ENCODE data around the gene MMP23B.

Gene MMP23B

DNA sequence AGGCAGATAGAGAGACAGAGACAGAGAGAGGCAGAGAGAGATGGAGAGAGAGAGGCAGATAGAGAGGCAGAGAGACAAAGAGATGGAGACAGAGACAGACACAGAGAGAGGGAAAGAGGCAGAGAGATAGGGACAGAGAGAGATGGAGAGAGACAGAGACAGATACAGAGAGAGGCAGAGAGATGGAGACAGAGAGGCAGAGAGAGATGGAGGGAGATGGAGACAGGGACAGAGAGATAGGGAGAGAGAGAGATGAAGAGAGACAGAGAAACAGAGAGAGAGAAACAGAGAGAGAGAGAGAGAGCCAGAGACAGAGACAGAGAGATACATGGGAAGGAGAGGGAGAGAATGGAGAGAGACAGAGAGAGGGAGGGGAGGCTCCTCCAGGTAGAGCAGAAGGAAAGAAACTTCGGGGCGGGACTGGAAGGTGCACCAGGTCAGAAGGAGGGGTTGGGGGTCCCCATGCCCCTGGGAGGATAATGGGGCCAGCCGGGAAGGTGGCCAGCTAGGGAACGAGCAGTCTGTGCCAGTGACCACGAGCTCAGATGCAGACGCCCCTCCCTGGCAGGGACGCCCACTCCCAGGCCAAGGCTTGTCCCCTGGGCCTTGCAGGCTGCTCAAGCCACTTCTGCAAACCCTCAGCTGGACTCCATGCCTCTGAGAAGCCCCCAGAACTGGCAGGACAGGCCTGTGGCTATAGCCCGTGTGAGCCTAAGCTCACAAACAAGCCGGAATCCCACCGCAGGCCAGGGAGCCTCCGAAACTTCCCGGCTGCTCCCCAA lies 35.3 kb upstream of the MMP23B start:
- no peak overlapping the region for H3K4me3 ChIP-seq (ENCODE audit: low read length)
- TF ChIP-seq, protein P1, sequence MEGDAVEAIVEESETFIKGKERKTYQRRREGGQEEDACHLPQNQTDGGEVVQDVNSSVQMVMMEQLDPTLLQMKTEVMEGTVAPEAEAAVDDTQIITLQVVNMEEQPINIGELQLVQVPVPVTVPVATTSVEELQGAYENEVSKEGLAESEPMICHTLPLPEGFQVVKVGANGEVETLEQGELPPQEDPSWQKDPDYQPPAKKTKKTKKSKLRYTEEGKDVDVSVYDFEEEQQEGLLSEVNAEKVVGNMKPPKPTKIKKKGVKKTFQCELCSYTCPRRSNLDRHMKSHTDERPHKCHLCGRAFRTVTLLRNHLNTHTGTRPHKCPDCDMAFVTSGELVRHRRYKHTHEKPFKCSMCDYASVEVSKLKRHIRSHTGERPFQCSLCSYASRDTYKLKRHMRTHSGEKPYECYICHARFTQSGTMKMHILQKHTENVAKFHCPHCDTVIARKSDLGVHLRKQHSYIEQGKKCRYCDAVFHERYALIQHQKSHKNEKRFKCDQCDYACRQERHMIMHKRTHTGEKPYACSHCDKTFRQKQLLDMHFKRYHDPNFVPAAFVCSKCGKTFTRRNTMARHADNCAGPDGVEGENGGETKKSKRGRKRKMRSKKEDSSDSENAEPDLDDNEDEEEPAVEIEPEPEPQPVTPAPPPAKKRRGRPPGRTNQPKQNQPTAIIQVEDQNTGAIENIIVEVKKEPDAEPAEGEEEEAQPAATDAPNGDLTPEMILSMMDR (IDR thresholded peaks at IDR 0.05; ENCODE audit: insufficient read depth, low read depth, low read length, missing control alignments) = no peak
- no peak for DNase-seq (ENCODE audit: low read depth)

DNA sequence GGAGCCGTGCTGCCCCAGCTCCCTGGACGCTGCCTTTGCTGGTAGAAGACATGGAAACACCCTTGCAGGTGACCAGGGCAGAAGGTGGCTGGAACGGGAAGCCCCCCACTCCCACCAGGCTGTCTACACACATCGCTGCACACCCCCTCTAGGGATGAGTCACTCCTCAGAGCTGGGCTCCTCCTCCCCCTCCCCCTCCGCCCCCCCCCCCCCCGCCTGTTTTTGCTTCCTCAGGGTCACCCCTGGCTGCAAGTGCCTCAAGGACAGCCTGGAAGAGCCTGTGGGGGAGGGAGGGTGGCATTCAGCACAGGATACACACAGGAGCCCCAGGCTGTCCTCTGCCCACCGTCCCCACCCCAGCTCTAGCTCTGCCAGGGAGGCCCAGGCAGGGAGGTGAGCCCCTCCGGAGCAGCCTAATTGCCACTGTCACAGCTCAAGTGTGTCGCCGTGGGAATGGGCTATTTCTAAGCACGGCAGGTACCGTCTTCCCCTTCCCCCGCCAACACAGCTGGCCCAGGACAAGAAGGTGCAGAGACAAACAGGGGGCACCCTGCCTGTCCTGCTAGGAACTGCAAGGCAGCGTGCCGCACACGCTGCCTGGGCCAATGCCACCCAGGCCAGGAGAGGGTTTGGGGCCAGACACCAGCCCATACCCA lies 34.6 kb upstream of the MMP23B start:
- TF ChIP-seq, protein P1 (IDR thresholded peaks at IDR 0.05; ENCODE audit: insufficient read depth, low read depth, low read length, missing control alignments) = peak; percentile 51
- H3K4me3 ChIP-seq (ENCODE audit: low read length) = no peak overlapping the region
- peak; percentile 43 for DNase-seq (ENCODE audit: low read depth)

DNA sequence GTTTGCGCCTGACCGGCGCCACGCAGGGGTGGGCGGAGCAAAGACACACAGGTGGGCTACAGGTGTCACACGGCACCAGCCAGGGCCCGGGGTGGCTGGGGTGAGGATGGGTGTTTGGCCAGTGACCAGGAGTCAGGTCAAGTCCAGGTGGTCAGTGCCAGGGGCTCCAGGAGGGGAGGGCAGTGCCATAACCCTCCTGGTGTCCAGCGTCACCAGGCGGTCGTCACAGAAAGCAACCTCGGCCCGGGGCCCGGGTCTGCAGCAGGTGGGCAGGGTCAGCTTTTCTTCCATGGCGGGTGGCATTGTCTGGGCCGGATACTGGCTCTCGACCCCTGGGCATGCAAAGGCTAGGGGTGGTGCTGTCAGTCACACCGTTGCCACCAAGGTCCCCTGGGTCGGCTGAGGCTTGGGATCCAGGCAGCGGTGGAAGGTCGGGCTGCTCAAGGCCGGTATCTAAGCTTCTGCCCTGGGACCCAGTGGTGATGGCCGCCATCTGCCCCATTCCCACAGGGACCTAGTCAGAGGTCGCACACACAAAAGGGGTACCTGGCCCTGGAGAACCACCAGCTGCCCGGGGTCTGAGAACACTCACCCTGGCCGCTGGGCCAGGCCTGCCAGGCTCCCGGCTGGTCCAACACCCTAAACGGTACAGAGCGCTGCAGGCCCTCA lies 33.8 kb upstream of the MMP23B start:
- no peak for DNase-seq (ENCODE audit: low read depth)
- TF ChIP-seq, protein P1 (IDR thresholded peaks at IDR 0.05; ENCODE audit: insufficient read depth, low read depth, low read length, missing control alignments) = no peak
- no peak overlapping the region for H3K4me3 ChIP-seq (ENCODE audit: low read length)

DNA sequence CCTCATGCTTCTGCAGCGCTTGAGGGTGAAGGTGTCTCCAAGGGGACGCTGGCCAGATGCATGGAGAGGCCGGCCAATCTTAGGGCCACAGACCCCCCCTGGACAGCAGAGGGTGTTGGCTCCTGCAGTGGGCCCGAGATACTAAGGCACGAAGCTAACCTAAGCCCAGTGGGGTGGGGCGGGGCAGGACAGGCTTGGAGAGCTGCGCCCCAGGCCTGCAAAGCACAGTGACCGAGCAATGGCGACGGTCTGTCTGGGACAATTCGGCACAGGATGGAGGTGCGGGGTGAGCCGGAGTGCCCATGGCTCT lies 33.3 kb upstream of the MMP23B start:
- no peak overlapping the region for H3K4me3 ChIP-seq (ENCODE audit: low read length)
- no peak for DNase-seq (ENCODE audit: low read depth)
- TF ChIP-seq, protein P1 (IDR thresholded peaks at IDR 0.05; ENCODE audit: insufficient read depth, low read depth, low read length, missing control alignments) = no peak

DNA sequence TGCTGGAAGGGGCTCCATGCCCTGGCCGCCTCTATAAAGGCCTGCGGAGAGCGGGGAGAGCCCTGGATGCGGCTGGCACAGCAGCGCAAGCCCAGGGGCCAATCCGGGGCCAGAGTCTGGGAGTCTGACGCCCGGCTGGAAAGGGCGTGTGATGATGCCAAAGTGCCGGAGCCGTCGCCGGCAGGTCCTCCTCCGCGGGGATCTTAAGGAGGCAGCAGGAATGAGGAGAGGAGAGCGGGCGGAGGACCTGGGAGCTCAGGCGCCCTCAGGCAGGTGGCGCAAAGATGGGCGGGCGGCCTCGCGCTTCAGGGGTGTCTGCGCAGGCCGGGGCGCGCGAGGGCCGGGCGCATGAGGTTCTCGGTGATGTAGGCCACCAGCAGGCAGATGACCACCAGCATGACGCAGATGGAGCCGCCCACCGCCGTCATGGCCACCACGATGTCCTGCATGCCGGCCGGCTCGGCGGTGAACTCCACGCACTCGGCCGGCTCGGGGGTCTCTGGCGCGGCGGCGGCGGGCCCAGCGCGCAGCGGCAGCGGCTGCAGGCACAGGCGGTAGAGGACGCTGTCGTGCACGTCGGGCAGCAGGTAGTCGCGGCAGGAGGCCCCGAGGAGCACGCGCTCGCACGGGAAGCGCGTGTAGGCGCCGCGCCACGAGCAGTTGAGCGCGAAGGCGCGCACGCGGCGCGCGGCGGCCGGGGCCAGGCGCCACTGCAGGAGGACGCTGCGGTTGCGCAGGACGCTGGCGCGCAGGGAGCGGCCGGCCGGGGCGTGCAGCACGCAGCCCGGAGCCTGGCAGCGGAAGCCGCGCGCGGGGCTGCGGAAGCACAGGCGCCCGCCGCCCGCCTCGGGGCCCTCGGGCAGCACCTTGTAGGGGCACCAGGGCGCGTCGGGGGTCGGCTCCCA lies 32.7 kb upstream of the MMP23B start:
- TF ChIP-seq, protein P1 (IDR thresholded peaks at IDR 0.05; ENCODE audit: insufficient read depth, low read depth, low read length, missing control alignments) = no peak
- peak; percentile 58 for DNase-seq (ENCODE audit: low read depth)
- H3K4me3 ChIP-seq (ENCODE audit: low read length) = no peak overlapping the region
